ENCODE measurements around the gene GATB.

DNA sequence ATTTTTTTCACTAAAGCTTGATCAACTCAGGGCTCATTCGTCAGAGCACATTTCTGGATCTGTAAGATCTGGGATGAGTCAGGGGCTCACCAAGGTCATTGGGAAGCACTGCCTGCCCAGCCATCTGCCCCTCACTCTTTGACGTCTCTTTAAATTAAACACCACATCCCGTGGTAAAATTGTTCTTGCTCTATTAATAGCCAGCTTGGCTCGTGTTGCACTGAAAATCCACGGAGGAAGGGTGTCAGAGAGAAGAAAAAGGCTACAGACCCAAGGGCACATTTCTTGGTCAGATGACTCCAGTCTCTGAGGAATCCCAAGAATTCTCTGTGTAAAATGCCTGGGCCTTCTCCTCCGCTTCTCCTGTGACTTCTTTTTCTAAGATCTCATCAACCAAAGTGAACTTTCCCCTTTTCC is 45.7 kb upstream of the GATB start:
- TF ChIP-seq POLR2A (IDR thresholded peaks at IDR 0.05) = no peak
- TF ChIP-seq, protein P1, sequence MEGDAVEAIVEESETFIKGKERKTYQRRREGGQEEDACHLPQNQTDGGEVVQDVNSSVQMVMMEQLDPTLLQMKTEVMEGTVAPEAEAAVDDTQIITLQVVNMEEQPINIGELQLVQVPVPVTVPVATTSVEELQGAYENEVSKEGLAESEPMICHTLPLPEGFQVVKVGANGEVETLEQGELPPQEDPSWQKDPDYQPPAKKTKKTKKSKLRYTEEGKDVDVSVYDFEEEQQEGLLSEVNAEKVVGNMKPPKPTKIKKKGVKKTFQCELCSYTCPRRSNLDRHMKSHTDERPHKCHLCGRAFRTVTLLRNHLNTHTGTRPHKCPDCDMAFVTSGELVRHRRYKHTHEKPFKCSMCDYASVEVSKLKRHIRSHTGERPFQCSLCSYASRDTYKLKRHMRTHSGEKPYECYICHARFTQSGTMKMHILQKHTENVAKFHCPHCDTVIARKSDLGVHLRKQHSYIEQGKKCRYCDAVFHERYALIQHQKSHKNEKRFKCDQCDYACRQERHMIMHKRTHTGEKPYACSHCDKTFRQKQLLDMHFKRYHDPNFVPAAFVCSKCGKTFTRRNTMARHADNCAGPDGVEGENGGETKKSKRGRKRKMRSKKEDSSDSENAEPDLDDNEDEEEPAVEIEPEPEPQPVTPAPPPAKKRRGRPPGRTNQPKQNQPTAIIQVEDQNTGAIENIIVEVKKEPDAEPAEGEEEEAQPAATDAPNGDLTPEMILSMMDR (IDR thresholded peaks at IDR 0.05) = no peak

Measured in Peyer's patch (tissue), 4 donors.